Panc1 (cell line): ENCODE data around the gene LURAP1L.

Experiments
- REST ChIP-seq, 2 experiments: IDR thresholded peaks; 2 replicates each; pipeline ENCODE4 v1.6.1; 2011 to 2012; ENCODE audit warnings: low read depth in 2 of 2, control low read depth in 1 of 2, low read length in 1 of 2, mild to moderate bottlenecking in 1 of 2, moderate library complexity in 1 of 2; ENCODE audit not compliant: insufficient read depth in 1 of 2
- TCF7L2 ChIP-seq: IDR thresholded peaks from 2 replicates; pipeline ENCODE4 v1.6.1; 2011; ENCODE audit warnings: mild to moderate bottlenecking, low read depth, low read length, inconsistent platforms
- TF ChIP-seq, protein P1 (sequence below): fragments of 450-650 bp; IDR thresholded peaks from 2 replicates; pipeline ENCODE4 v1.5.1; 2017; ENCODE audit warnings: mild to moderate bottlenecking

DNA sequence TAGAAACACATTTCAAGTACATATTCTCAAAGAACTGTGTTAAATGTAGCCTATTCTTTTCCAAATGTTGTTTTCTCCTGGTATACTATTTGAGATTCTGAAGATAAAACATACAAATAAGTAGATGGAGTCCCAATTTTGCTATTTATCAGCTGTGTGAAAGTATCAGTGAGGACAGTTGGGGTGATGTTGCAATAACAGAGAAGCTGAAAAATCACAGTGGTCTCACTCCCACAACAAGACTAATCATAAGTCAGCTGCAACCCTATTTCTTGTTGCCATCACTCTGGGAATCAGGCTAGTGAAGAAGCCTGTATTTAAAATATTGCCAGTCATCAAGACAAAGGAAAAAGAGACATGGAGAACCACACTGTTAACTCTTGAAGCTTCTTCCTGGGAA, 25.9 kb upstream of the LURAP1L start:
- TF ChIP-seq REST (IDR thresholded peaks at IDR 0.05; ENCODE audit: insufficient read depth in 1 of 2, low read depth in 2 of 2, low read length in 1 of 2) (no peak), TCF7L2 (no peak)
- TF ChIP-seq, protein P1, sequence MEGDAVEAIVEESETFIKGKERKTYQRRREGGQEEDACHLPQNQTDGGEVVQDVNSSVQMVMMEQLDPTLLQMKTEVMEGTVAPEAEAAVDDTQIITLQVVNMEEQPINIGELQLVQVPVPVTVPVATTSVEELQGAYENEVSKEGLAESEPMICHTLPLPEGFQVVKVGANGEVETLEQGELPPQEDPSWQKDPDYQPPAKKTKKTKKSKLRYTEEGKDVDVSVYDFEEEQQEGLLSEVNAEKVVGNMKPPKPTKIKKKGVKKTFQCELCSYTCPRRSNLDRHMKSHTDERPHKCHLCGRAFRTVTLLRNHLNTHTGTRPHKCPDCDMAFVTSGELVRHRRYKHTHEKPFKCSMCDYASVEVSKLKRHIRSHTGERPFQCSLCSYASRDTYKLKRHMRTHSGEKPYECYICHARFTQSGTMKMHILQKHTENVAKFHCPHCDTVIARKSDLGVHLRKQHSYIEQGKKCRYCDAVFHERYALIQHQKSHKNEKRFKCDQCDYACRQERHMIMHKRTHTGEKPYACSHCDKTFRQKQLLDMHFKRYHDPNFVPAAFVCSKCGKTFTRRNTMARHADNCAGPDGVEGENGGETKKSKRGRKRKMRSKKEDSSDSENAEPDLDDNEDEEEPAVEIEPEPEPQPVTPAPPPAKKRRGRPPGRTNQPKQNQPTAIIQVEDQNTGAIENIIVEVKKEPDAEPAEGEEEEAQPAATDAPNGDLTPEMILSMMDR: no peak
